A549 (cell line): ENCODE results near the gene MAN2C1. TPM values are rescaled to one million over a fixed set of nuclear protein-coding genes. Genes with fewer than 3 reads are reported as not detected.

ENCODE experiments used
- ATAC-seq, 2 experiments: fragments of 200-7000 bp in 1 of 2; fragments of >200 bp in 1 of 2; cut with Nextera tagmentation in 1 of 2; cut with Tn5 transposase in 1 of 2; 3 replicates each; pipeline versions ENCODE4 v1.8.0 to v1.9.1; 2018 to 2020; ENCODE audit warnings: mild to moderate bottlenecking in 1 of 2, moderate library complexity in 1 of 2
- CTCF ChIA-PET: fragments of 300-600 bp; sonication (Branson Sonifier 250); formaldehyde crosslinking; extraction: SDS; loops from one replicate; lab custom pipeline; 2021; ENCODE audit warnings: antibody characterized with exemption, inconsistent platforms; lab: Yijun Ruan, JAX
- POLR2A ChIA-PET: fragments of 350-600 bp; formaldehyde crosslinking; extraction: SDS; loops from one replicate; lab custom pipeline; 2021; ENCODE audit warnings: antibody characterized with exemption, inconsistent platforms; lab: Yijun Ruan, JAX
- DNase-seq, 2 experiments: peaks; one replicate each; pipeline versions ENCODE4 v3.0.0 to v3.0.0-alpha.2; 2011 to 2016; ENCODE audit warnings: low read depth in 1 of 2, low spot score in 1 of 2
- FAIRE-seq: peaks from 2 replicates; lab custom pipeline; 2011; peaks lifted over from hg19 to GRCh38; lab: Jason Lieb, UNC
- H3K27ac ChIP-seq, 2 experiments: fragments of >200 bp; sonication (Bioruptor Twin); formaldehyde crosslinking; 3 replicates each; pipeline ENCODE4 v1.5.1; 2016 to 2017
- H3K4me1 ChIP-seq: fragments of >200 bp; sonication (Bioruptor Twin); formaldehyde crosslinking; 3 replicates; pipeline ENCODE4 v1.6.1; 2016
- H3K4me2 ChIP-seq: fragments of >200 bp; sonication (Bioruptor Twin); formaldehyde crosslinking; 3 replicates; pipeline ENCODE4 v1.6.1; 2016
- H3K4me3 ChIP-seq: fragments of >200 bp; sonication (Bioruptor Twin); formaldehyde crosslinking; 3 replicates; pipeline ENCODE4 v1.5.1; 2016
- H3K9me3 ChIP-seq: fragments of >200 bp; sonication (Bioruptor Twin); formaldehyde crosslinking; 3 replicates; pipeline ENCODE4 v1.6.1; 2016
- BCL3 ChIP-seq: fragments of >200 bp; sonication (Bioruptor Twin); formaldehyde crosslinking; IDR thresholded peaks from 3 replicates; pipeline ENCODE4 v1.6.1; 2016
- CBX2 ChIP-seq: fragments of 200-600 bp; sonication (generic); IDR thresholded peaks from 2 replicates; pipeline ENCODE4 v1.6.1; 2016; ENCODE audit warnings: low read depth, mild to moderate bottlenecking, borderline replicate concordance
- CHD2 ChIP-seq: fragments of 150-350 bp; IDR thresholded peaks from 2 replicates; pipeline ENCODE4 v1.6.1; 2014; ENCODE audit warnings: low read length; ENCODE audit not compliant: partially characterized antibody
- EHF ChIP-seq: fragments of 250-450 bp; sonication (Bioruptor Pico); IDR thresholded peaks from 2 replicates; pipeline ENCODE4 v1.5.0; 2020; ENCODE audit warnings: mild to moderate bottlenecking
- ELK1 ChIP-seq: fragments of 150-350 bp; IDR thresholded peaks from 2 replicates; pipeline ENCODE4 v1.6.1; 2014; ENCODE audit warnings: low read depth, mild to moderate bottlenecking, low read length
- FOSL2 ChIP-seq, 2 experiments: fragments of 450-650 bp in 1 of 2; fragments of >200 bp in 1 of 2; sonication (Bioruptor Twin) in 1 of 2; formaldehyde crosslinking; IDR thresholded peaks; 2 replicates each; pipeline versions ENCODE4 v1.5.0 to v1.6.1; 2016 to 2020; ENCODE audit warnings: mild to moderate bottlenecking in 1 of 2, moderate library complexity in 1 of 2
- FOXS1 ChIP-seq: fragments of 250-450 bp; sonication (Bioruptor Pico); IDR thresholded peaks from 2 replicates; pipeline ENCODE4 v1.5.0; 2020; ENCODE audit warnings: mild to moderate bottlenecking, moderate library complexity
- HDAC2 ChIP-seq: fragments of 200-600 bp; sonication (generic); IDR thresholded peaks from 2 replicates; pipeline ENCODE4 v1.6.1; 2016
- HES2 ChIP-seq: fragments of >200 bp; sonication (Bioruptor Twin); formaldehyde crosslinking; IDR thresholded peaks from 2 replicates; pipeline ENCODE4 v1.6.1; 2016
- HEYL ChIP-seq: fragments of 250-450 bp; sonication (Bioruptor Pico); IDR thresholded peaks from 2 replicates; pipeline ENCODE4 v1.8.0; 2021; ENCODE audit warnings: mild to moderate bottlenecking, moderate library complexity
- HMGXB4 ChIP-seq: fragments of 250-450 bp; sonication (Bioruptor Pico); IDR thresholded peaks from 2 replicates; pipeline ENCODE4 v1.5.0; 2021; ENCODE audit warnings: mild to moderate bottlenecking, moderate library complexity, borderline replicate concordance
- HOXA7 ChIP-seq: fragments of 250-450 bp; sonication (Bioruptor Pico); IDR thresholded peaks from 2 replicates; pipeline ENCODE4 v1.5.0; 2020; ENCODE audit warnings: mild to moderate bottlenecking, moderate library complexity
- HOXB13 ChIP-seq: fragments of 250-450 bp; sonication (Bioruptor Pico); IDR thresholded peaks from 2 replicates; pipeline ENCODE4 v1.5.0; 2020; ENCODE audit warnings: low read depth, mild to moderate bottlenecking, moderate library complexity
- KDM1A ChIP-seq: fragments of 200-600 bp; sonication (generic); IDR thresholded peaks from 2 replicates; pipeline ENCODE4 v1.6.1; 2016; ENCODE audit warnings: low read depth, mild to moderate bottlenecking
- MYC ChIP-seq: IDR thresholded peaks from 2 replicates; pipeline ENCODE4 v1.6.1; 2012; ENCODE audit warnings: mild to moderate bottlenecking, inconsistent platforms, low read length, improper control_type of control experiment, borderline replicate concordance
- NFE2L2 ChIP-seq: fragments of 150-350 bp; conservative IDR thresholded peaks from 2 replicates; pipeline ENCODE4 v1.6.1; 2014; ENCODE audit warnings: low read length
- NR3C1 ChIP-seq: fragments of >200 bp; sonication (Bioruptor Twin); formaldehyde crosslinking; IDR thresholded peaks from 3 replicates; pipeline ENCODE4 v1.6.1; 2017
- PHF8 ChIP-seq: fragments of 200-600 bp; sonication (generic); IDR thresholded peaks from 2 replicates; pipeline ENCODE4 v1.6.1; 2016; ENCODE audit warnings: low read depth, mild to moderate bottlenecking, antibody characterized with exemption, moderate library complexity, borderline replicate concordance
- POLR2A ChIP-seq: IDR thresholded peaks from 2 replicates; pipeline ENCODE4 v1.6.1; 2012; ENCODE audit warnings: mild to moderate bottlenecking, low read length
- POLR2AphosphoS2 ChIP-seq: conservative IDR thresholded peaks from 2 replicates; pipeline ENCODE4 v1.6.1; 2012; ENCODE audit warnings: low read length, improper control_type of control experiment, inconsistent platforms
- RAD21 ChIP-seq, 2 experiments: fragments of >200 bp in 1 of 2; sonication (Bioruptor Twin) in 1 of 2; formaldehyde crosslinking in 1 of 2; IDR thresholded peaks in 1 of 2; conservative IDR thresholded peaks in 1 of 2; 2 replicates in 1 of 2; 3 replicates in 1 of 2; pipeline ENCODE4 v1.6.1; 2012 to 2018; ENCODE audit warnings: inconsistent platforms in 1 of 2
- RARB ChIP-seq: fragments of 250-450 bp; sonication (Bioruptor Pico); IDR thresholded peaks from 2 replicates; pipeline ENCODE4 v1.8.0; 2021; ENCODE audit warnings: mild to moderate bottlenecking, moderate library complexity
- SREBF2 ChIP-seq: fragments of 450-650 bp; IDR thresholded peaks from 2 replicates; pipeline ENCODE4 v1.6.1; 2014; ENCODE audit warnings: mild to moderate bottlenecking, moderate library complexity
- TFCP2L1 ChIP-seq: fragments of 250-450 bp; sonication (Bioruptor Pico); IDR thresholded peaks from 2 replicates; pipeline ENCODE4 v1.5.0; 2021; ENCODE audit warnings: mild to moderate bottlenecking
- ZFP36 ChIP-seq: fragments of 450-650 bp; IDR thresholded peaks from 2 replicates; pipeline ENCODE4 v1.6.1; 2014; ENCODE audit warnings: borderline replicate concordance; ENCODE audit not compliant: partially characterized antibody
- ZNF302 ChIP-seq: fragments of 250-450 bp; sonication (Bioruptor Pico); IDR thresholded peaks from 2 replicates; pipeline ENCODE4 v1.9.0; 2021; ENCODE audit warnings: inconsistent platforms, mild to moderate bottlenecking, moderate library complexity
- ZSCAN20 ChIP-seq: fragments of 250-450 bp; sonication (Bioruptor Pico); IDR thresholded peaks from 2 replicates; pipeline ENCODE4 v1.8.0; 2022; ENCODE audit warnings: mild to moderate bottlenecking, moderate library complexity
- WGBS: methylation state at CpG from one replicate; pipeline ENCODE4 v1.1.6; 2017; ENCODE audit errors: missing lambda C conversion rate; 5-methylcytosine and 5-hydroxymethylcytosine counted together
- polyA plus RNA-seq, 4 experiments: library from polyadenylated mRNA; depleted of rRNA in 3 of 4; stranded (reverse); fragments of >200 nt; fragmentation: RNase III in 1 of 4; extraction: RNeasy Plus Mini Kit Qiagen cat#74134 plus additional on column Dnase treatment in 1 of 4; gene quantifications; 2 replicates in 3 of 4; 3 replicates in 1 of 4; pipeline ENCODE4 v1.2.3, GENCODE V29; 2011 to 2017
- TF ChIP-seq, protein P1 (sequence below): fragments of 450-650 bp; IDR thresholded peaks from 2 replicates; pipeline ENCODE4 v1.6.1; 2014; ENCODE audit warnings: antibody characterized with exemption
- TF ChIP-seq, protein P2 (sequence below): fragments of 250-450 bp; sonication (Bioruptor Pico); IDR thresholded peaks from 2 replicates; pipeline ENCODE4 v1.5.0; 2020; ENCODE audit warnings: low read depth, mild to moderate bottlenecking, moderate library complexity

MAN2C1 gene
- polyA plus RNA-seq, 2 of the 4 experiments (the other 2 are of a cell fraction) = 47.7 to 117 TPM

- TF ChIP-seq NR3C1 = no peak
- TF ChIP-seq BCL3 = no peak
- TF ChIP-seq, all 56 proteins: peak for 0
These were observed 13.0 kb downstream of the MAN2C1 start (continued) for GRCh38 chr15:75355369-75355768.

- DNase-seq (no peak), FAIRE-seq (no peak), ATAC-seq (peak in 1 of 2 experiments; percentile 3; a peak in 2 of 6 replicates)
- no peak for TF ChIP-seq EHF
- no peak for TF ChIP-seq POLR2AphosphoS2
- TF ChIP-seq, protein P1, sequence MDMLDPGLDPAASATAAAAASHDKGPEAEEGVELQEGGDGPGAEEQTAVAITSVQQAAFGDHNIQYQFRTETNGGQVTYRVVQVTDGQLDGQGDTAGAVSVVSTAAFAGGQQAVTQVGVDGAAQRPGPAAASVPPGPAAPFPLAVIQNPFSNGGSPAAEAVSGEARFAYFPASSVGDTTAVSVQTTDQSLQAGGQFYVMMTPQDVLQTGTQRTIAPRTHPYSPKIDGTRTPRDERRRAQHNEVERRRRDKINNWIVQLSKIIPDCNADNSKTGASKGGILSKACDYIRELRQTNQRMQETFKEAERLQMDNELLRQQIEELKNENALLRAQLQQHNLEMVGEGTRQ = no peak
- TF ChIP-seq HMGXB4 (CRISPR knock-in tag) = no peak
- TF ChIP-seq HEYL (CRISPR knock-in tag) = no peak
- no peak for TF ChIP-seq FOXS1 (CRISPR knock-in tag)
- no peak for TF ChIP-seq ZNF302
- TF ChIP-seq POLR2A = no peak
- no peak for TF ChIP-seq FOSL2 (IDR thresholded peaks at IDR 0.05)
- no peak for TF ChIP-seq FOSL2 (CRISPR knock-in tag; IDR thresholded peaks at IDR 0.05)
- no peak for TF ChIP-seq ELK1
- TF ChIP-seq, protein P2, sequence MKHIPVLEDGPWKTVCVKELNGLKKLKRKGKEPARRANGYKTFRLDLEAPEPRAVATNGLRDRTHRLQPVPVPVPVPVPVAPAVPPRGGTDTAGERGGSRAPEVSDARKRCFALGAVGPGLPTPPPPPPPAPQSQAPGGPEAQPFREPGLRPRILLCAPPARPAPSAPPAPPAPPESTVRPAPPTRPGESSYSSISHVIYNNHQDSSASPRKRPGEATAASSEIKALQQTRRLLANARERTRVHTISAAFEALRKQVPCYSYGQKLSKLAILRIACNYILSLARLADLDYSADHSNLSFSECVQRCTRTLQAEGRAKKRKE = no peak
- Histone ChIP-seq H3K4me1 (no peaks in the 10 kb centered on the region), H3K4me3 (no peak overlapping the region), H3K27ac (no peak overlapping the region), H3K9me3 (no peaks in the 10 kb centered on the region), H3K4me2 (no peak overlapping the region)
- CTCF ChIA-PET = interaction anchor here (1.5 to 5.8 kb wide), 3 partner anchors 10 to 332 kb away, joined by 4 to 72 read pairs (median 4); partner anchors contain the start of gene MAN2C1
- 85% methylated on average over 7 of the region's 7 CpGs for WGBS
- POLR2A ChIA-PET = interaction anchor here (0.9 to 2.7 kb wide), 2 partner anchors 14 to 16 kb away, joined by 3 to 12 read pairs; partner anchors contain the start of gene MAN2C1
These were observed 14.0 kb downstream of the MAN2C1 start for GRCh38 chr15:75354454-75354853.

GRCh38 chr15:75353604-75354003, 14.8 kb downstream of the MAN2C1 start:
- no peak for TF ChIP-seq TFCP2L1 (CRISPR knock-in tag)
- no peak for TF ChIP-seq HES2
- no peak for TF ChIP-seq ZSCAN20 (CRISPR knock-in tag)
- no peak for TF ChIP-seq CHD2
- no peak for TF ChIP-seq MYC
- TF ChIP-seq HDAC2 = no peak
- no peak for TF ChIP-seq CBX2
- no peak for TF ChIP-seq HOXB13
- TF ChIP-seq ZFP36 = no peak
- no peak for TF ChIP-seq RAD21 (conservative IDR thresholded peaks at IDR 0.05 in 1 of 2, IDR thresholded peaks at IDR 0.05 in 1 of 2)
- TF ChIP-seq NFE2L2 = no peak
- TF ChIP-seq ELK1 = no peak
- no peak for TF ChIP-seq SREBF2
- no peak for TF ChIP-seq PHF8
- no peak for TF ChIP-seq RARB (CRISPR knock-in tag)
- no peak for TF ChIP-seq HOXA7
- no peak for TF ChIP-seq KDM1A
- H3K4me3 ChIP-seq = no peak overlapping the region
- H3K4me1 ChIP-seq = peaks cover under 1% of the 10 kb centered on the region; the same call in 1 of the 3 replicates
- CTCF ChIA-PET = interaction anchor here (1.1 to 5.8 kb wide), 5 partner anchors 9 to 332 kb away, joined by 4 to 72 read pairs (median 4); partner anchors contain the start of gene MAN2C1
- ATAC-seq = no peak; a peak in 1 of 6 replicates
- H3K4me2 ChIP-seq = no peak overlapping the region
- no peaks in the 10 kb centered on the region for H3K9me3 ChIP-seq
- no peak for DNase-seq
- H3K27ac ChIP-seq = no peak overlapping the region
- 93% methylated on average over 7 of the region's 7 CpGs for WGBS
- no peak for FAIRE-seq
- POLR2A ChIA-PET = interaction anchor here (0.9 to 2.7 kb wide), 2 partner anchors 15 to 17 kb away, joined by 3 to 12 read pairs; partner anchors contain the start of gene MAN2C1
